Muscle of arm (tissue), 12 donors: Measurements from ENCODE around the gene PSPN. TPM values are rescaled to one million over a fixed set of nuclear protein-coding genes. Genes with fewer than 3 reads are reported as not detected.
"Not testable (repeated sequence)": the region's sequence is repeated elsewhere in the genome, so short reads cannot be mapped to it uniquely, and the experiment has no call there.

ENCODE experiments used
- DNase-seq: peaks from one replicate; pipeline ENCODE4 v3.0.0-alpha.2; 2013
- polyA plus RNA-seq, 12 donors: library from polyadenylated mRNA; unstranded; fragments of 120-200 nt; gene quantifications; one replicate each; pipeline ENCODE4 v1.2.1, GENCODE V29; 2013; ENCODE audit not compliant: insufficient read length in 12 of 12

Gene PSPN
- polyA plus RNA-seq, 12 donors = 0.58 to 1.2 (median 0.94) TPM; not detected in 2

DNA sequence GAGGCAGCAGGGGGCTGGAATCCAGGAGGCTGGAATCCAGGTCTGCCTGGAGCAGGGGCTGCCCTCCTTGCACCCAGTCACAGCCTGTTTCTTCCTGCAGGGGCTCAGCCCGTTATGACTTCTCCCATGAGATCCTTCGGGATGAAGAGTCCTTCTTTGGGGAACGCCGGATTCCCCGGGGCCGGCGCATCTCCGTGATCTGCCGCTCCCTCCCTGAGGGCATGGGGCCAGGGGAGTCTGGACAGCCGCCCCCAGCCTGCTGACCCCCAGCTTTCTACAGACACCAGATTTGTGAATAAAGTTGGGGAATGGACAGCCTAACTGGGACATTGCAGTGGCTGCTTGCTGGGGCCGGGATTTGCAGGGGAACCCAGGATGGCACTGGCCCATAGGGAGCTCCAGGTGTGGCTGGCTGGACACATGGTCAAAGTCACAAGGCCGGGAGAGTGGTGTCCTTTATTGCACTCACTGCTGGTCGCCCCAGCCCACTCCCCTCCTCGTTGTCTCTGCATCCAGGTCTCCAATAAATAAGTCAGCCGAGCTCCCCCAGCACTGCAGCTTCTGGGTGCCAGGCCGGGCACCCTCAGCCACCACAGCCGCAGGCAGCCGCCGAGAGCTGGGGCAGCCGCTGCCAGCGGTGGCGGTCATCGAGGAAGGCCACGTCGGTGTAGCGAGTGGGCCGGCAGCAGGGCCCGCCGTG, 872 bp downstream of the PSPN start:
- DNase-seq = no peak

DNA sequence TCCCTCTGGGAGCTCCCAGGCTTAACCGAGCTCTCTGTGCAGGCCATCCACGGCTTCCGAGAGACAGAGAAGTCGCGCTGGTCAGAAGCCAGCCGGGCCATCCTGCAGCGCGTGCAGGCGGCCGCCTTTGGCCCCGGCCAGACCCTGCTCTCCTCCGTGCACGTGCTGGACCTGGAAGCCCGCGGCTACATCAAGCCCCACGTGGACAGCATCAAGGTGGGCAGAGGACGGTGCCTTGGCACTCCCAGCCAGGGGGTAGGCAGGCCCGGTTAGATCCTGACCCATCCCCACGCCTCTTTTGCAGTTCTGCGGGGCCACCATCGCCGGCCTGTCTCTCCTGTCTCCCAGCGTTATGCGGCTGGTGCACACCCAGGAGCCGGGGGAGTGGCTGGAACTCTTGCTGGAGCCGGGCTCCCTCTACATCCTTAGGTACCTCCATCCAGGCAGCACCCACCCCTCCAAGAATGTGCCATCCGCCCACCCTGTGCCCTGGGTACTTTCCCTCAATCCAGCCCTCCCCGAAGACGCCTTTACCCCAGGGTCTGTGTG, 1.5 kb downstream of the PSPN start:
- no peak for DNase-seq

- DNase-seq = no peak
These were observed 2.0 kb downstream of the PSPN start for GRCh38 chr19:6373813-6374108.

DNA sequence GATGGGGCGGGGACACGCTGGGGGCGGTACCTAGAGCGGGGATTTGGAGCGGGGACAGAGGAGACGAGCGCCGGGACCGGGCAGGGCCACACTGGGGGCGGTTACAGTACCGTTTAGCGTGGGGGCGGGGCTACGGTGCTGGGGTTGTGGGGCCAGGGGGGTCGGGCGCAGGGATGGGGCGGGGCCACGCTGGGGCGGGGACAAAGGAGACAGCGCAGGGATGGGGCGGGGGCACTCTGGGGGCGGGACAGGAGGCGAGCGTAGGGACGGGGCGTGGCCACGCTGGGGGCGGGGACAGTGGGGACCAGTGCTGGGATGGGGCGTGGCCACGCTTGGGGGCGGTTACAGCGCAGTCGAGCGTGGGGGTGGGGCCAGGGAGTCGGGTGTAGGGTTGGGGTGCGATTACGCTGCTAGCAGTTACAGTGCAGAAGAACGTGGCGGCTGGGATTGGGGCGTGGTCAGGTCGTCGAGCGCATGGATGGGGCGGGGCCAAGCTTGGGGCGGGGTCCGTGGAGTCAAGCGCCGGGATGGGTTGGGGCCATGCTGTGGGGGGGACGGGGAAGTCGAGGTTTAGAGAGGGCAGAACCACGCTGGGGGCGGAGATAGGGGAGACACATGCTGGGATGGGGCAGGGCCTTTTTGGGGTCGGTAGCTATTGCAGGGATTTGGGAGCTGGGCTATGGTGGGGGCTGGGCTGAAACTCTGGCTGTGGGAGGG, 2.5 kb downstream of the PSPN start:
- peak; percentile 99 for DNase-seq

DNA sequence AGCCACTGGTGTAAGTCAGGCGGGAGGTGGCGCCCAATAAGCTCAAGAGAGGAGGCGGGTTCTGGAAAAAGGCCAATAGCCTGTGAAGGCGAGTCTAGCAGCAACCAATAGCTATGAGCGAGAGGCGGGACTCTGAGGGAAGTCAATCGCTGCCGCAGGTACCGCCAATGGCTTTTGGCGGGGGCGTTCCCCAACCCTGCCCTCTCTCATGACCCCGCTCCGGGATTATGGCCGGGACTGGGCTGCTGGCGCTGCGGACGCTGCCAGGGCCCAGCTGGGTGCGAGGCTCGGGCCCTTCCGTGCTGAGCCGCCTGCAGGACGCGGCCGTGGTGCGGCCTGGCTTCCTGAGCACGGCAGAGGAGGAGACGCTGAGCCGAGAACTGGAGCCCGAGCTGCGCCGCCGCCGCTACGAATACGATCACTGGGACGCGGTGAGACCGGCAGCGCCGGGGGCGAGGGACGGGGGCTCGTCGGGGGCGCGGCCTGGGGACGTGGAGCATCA, 3.1 kb downstream of the PSPN start, which contains the start of gene ALKBH7:
Gene ALKBH7 (plus strand): TSS at position 201 of the 502 bp plus-strand sequence. CDS start 27 bp downstream, at position 228.
- DNase-seq = peak; percentile 100

GRCh38 chr19:6364353-6364752, 11.4 kb downstream of the PSPN start:
- no peak for DNase-seq

DNA sequence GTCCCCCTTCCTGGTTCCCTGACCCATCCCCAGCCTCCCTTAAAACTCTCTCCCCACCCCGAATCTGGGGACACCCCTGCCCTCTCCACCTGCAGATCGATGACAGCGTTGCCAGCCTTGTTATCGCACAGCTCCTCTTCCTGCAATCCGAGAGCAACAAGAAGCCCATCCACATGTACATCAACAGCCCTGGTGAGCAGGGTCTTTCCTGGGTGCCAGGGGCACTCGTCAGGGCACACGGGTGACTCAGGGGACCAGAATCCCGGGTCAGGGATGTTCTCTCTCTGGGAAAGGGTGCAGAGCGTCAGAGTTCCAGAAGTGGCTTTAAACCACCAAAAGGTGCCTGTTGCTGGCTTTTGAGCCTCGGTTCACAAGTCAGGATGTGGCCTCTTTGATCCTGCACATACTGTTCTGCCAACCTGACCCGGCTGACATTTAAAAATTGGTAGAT, 13.4 kb downstream of the PSPN start:
- no peak for DNase-seq

GRCh38 chr19:6362027-6362350, 13.7 kb downstream of the PSPN start:
- DNase-seq = peak; percentile 47

GRCh38 chr19:6360857-6361216, 14.9 kb downstream of the PSPN start:
- not testable (repeated sequence) for DNase-seq

DNA sequence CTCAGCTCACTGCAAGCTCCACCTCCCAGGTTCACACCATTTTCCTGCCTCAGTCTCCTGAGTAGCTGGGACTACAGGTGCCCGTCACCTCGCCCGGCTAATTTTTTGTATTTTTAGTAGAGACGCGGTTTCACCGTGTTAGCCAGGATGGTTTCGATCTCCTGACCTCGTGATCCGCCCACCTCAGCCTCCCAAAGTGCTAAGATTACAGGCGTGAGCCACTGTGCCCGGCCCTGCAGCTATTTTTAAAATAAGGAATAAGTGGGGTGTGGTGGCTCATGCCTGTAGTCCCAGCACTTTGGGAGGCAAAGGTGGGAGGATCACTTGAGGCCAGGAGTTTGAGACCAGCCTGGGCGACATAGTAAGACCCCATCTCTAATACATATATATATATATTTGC, 15.3 kb downstream of the PSPN start:
- DNase-seq = not testable (repeated sequence)

DNA sequence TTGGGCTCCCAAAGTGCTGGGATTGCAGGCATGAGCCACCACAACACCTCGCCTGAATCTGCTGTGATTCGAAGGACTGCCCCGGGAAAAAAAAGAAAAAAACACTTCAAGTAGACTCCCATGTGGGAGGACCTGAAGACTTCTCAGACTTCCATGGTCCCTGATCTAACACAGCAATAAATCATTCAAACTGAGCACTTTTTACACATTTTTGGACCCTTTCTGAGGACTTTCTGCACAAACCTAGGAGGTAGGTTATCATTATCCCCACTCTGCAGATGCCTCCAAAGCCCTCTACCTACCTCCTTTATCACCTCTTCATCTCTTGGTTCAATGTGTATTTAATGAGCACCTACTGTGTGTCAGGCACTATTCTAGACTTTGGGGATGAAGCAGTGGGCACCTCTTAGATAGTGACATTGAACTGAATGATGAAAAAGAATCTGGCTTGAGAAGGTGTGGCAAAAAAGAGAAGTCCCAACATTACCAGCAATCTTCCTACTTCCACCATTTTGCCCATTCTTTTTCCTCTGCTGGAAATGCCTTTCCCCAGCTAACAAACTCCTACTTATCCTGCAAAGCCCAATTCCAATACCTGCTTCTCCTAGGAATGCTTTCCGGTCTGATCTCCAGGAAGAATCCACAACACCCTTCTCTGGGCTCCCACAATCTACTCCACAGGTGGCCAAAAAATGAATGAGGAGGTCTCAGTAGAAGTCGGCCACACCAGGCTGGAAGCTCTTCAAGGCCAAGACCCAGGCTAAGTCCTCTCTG, 16.0 kb downstream of the PSPN start:
- no peak for DNase-seq

DNA sequence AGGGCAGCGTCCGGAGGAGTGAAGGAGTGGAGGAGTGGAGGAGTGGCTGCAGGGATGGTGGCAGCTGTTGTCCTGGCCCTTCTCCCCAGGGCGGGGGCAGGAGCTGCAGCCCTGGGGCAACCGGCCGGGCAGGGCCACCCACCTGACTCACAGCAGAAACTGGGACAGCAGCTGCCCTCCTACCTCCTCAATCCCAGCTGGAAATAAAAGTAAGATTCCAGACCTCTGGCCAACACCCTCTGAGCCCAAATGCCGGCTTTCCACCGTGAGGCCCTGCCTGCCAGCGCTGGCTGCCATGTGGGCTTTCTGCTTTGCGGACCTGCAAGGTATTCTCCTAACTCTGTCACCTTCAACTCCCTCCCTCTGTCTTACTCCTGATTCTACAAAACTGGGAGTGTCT, 17.7 kb downstream of the PSPN start:
- DNase-seq = no peak

DNA sequence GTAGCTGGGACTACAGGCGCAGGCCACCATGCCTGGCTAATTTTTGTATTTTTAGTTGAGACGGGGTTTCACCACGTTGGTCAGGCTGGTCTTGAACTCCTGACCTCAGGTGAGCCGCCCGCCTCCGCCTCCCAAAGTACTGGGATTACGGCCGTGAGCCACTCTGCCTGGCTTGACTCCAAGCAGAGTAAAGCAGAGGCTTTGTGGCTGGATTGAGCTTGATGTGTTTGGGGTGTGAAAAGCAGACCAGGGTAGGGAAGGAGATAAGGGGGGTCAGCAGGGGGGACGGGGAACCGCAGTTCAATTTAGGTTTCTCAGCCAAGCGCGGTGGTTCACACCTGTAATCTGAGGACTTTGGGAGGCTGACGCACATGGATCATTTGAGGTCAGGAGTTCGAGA, 18.6 kb downstream of the PSPN start:
- no peak for DNase-seq

- DNase-seq = not testable (repeated sequence)
These were observed 20.3 kb downstream of the PSPN start for GRCh38 chr19:6355321-6356040.

- DNase-seq = no peak
These were observed 21.5 kb downstream of the PSPN start for GRCh38 chr19:6354098-6354674.

DNA sequence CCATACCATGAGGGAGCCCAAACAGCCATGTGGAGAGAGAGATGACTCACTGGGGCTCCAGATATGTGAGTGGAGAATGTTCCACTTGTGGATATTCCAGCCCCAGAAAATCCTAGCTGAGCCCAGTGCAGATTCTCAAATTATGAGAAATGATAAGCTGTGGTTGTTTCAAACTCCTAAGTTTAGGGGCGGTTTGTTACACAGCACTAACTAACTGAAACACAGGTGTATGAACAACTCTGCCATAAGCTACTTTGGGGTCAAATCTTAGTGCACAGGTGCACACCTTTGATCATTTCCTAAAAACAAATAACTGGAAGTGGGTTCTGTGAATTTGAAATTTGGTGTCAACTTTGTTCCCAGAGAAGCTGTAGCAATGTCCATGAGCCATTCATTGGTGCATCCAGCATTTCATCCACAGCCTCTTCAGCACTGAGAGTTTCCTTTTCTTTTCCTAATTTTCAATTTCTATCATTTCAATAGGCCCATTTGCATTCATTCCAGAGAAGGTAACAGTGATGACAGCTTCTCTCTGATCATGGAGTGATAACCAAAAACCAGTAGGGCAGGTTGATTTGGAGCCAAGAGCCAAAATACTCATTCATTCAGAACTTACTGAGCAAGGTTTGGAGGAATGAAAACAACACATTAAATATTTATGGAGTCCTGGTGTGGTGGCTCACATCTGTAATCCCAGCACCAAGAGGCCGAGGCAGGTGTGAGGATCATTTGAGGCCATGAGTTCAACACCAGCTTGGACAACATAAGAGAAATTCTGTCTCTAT, 23.2 kb downstream of the PSPN start:
- DNase-seq = no peak

GRCh38 chr19:6350688-6351087, 25.0 kb downstream of the PSPN start:
- DNase-seq = no peak

DNA sequence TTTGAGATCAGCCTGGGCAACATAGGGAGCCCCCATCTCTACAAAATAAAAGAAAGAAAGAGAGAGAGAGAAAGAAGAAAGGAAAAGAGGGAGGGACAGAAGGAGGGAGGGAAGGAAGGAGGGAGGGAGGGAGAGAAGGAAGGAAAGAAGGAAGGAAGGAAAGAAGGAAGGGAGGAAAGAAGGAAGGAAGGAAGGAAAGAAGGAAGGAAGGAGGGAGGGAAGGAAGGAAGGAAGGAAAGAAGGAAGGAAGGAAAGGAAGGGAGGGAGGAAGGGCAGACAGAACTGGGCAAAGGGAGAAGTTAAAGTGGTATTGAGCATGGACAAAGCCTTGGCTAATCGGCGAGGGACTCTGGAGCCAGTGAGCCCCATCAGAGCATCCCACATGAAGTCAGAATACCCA, 26.5 kb downstream of the PSPN start:
- not testable (repeated sequence) for DNase-seq

DNA sequence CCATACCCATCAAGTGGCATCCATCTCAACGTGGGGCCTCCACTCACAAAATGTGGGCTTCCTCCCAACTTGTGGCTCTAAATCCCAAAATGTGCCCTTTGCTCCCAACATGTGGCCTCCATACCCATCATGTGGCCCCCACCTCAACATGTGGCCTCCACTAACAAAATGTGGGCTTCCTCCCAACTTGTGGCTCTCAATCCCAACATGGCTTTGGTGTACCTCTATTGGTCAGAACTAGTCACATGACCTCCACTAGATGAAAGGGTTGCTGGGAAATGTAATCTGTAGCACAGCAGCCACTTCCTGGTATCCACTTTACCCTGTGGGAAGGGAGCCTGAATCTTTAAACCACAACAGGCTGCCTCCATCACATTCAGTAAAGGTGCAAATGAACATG, 32.3 kb downstream of the PSPN start:
- no peak for DNase-seq

DNA sequence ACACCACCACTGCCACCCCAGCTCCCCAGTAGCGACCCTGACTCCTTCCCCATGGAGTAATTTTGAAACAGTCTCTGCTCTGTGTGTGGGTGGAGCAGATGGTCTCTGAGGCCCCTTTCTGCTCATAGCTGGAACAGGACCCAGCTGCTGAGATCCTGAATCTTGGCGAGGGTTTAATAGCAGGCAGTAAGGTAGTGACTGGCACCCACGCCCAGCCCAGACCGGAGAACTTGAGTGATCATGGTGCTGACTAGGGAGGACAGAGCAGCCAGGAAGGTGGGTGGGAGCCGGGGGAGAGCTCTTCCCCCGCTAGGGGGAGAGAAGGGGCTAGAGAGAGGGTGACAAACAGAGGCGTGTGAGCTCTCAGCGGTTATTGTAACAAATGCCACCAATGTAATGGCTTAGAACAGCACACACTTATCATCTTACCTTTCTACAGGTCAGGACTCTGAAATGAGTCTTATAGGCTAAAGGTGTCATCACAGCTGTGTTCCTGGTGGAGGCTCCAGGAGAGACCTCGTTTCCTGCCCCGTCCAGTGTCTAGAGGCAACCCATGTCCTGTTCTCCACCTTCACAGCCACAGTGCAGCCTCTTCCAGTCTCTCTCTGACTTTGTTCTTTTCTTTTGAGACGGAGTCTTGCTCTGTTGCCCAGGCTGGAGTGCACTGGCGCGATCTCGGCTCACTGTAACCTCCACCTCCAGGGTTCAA, 35.1 kb downstream of the PSPN start:
- DNase-seq = no peak
